Measurements from ENCODE around the gene RRAS.
"Not testable (repeated sequence)": the region's sequence is repeated elsewhere in the genome, so short reads cannot be mapped to it uniquely, and the experiment has no call there.

The RRAS gene

GRCh38 chr19:49632576-49632975, 7.4 kb downstream of the RRAS start:
- no peak for ATAC-seq

GRCh38 chr19:49631610-49632192, 8.2 kb downstream of the RRAS start:
- no peak for ATAC-seq
- DNase-seq: no peak

More at GRCh38 chr19:49632576-49632975, 7.4 kb downstream of the RRAS start:
- no peak for DNase-seq

GRCh38 chr19:49631014-49631588, 8.8 kb downstream of the RRAS start:
- no peak for DNase-seq

GRCh38 chr19:49629659-49630058, 10.3 kb downstream of the RRAS start:
- no peak for ATAC-seq
- no peak for DNase-seq

More at GRCh38 chr19:49631014-49631588, 8.8 kb downstream of the RRAS start:
- no peak for ATAC-seq

- no peak for DNase-seq
- ATAC-seq: no peak
Measured at GRCh38 chr19:49626226-49626625, 13.7 kb downstream of the RRAS start.

GRCh38 chr19:49624967-49625910, 14.7 kb downstream of the RRAS start:
- no peak for DNase-seq
- no peak for ATAC-seq

- ATAC-seq, DNase-seq: not testable (repeated sequence)
Measured at GRCh38 chr19:49617860-49618259, 22.1 kb downstream of the RRAS start.

- no peak for ATAC-seq
- no peak for DNase-seq
Measured at GRCh38 chr19:49616945-49617344, 23.0 kb downstream of the RRAS start.

GRCh38 chr19:49616532-49616931, 23.4 kb downstream of the RRAS start:
- no peak for ATAC-seq
- no peak for DNase-seq

- DNase-seq: no peak
- no peak for ATAC-seq
Measured at GRCh38 chr19:49615861-49616260, 24.1 kb downstream of the RRAS start.

- ATAC-seq (peak; percentile 79), DNase-seq (peak; percentile 57)
Measured at GRCh38 chr19:49614096-49614833, 25.7 kb downstream of the RRAS start.

GRCh38 chr19:49613374-49613773, 26.6 kb downstream of the RRAS start:
- DNase-seq (no peak), ATAC-seq (no peak)

GRCh38 chr19:49609499-49610092, 30.3 kb downstream of the RRAS start:
- DNase-seq: no peak

GRCh38 chr19:49605605-49606004, 34.3 kb downstream of the RRAS start:
- no peak for ATAC-seq

More at GRCh38 chr19:49609499-49610092, 30.3 kb downstream of the RRAS start:
- ATAC-seq: no peak

GRCh38 chr19:49602806-49603205, 37.1 kb downstream of the RRAS start:
- ATAC-seq: no peak

More at GRCh38 chr19:49605605-49606004, 34.3 kb downstream of the RRAS start:
- no peak for DNase-seq

GRCh38 chr19:49601482-49602038, 38.4 kb downstream of the RRAS start:
- DNase-seq (no peak), ATAC-seq (no peak)

More at GRCh38 chr19:49602806-49603205, 37.1 kb downstream of the RRAS start:
- no peak for DNase-seq

- no peak for ATAC-seq
- DNase-seq: no peak
Measured at GRCh38 chr19:49599378-49600295, 40.3 kb downstream of the RRAS start.

- ATAC-seq (no peak), DNase-seq (no peak)
Measured at GRCh38 chr19:49597703-49597974, 42.3 kb downstream of the RRAS start.

- DNase-seq: no peak
- ATAC-seq: no peak
Measured at GRCh38 chr19:49596954-49597702, 42.8 kb downstream of the RRAS start.

- no peak for ATAC-seq
Measured at GRCh38 chr19:49596407-49596806, 43.5 kb downstream of the RRAS start.

More at GRCh38 chr19:49596407-49596806, 43.5 kb downstream of the RRAS start:
- DNase-seq: no peak

Measured in stimulated activated naive CD8-positive, alpha-beta T cell treated with anti-CD3 and anti-CD28 coated beads, Interleukin-15, Interleukin-2, amounts not matched to agents 100 U/mL and 50 U/mL, for 24 hours (primary cell).